Retinal pigment epithelial cell (primary cell): ENCODE data around the gene NSUN2.

Experiments used
- DNase-seq: peaks from one replicate; pipeline ENCODE4 v3.0.0-alpha.2; 2010; ENCODE audit warnings: low read depth
- H3K4me3 ChIP-seq: 2 replicates; pipeline ENCODE4 v1.5.1; 2011; ENCODE audit warnings: mild to moderate bottlenecking, low read length, control low read depth, moderate library complexity
- CTCF ChIP-seq: conservative IDR thresholded peaks from 2 replicates; pipeline ENCODE4 v1.5.1; 2011; ENCODE audit warnings: low read depth, low read length, control low read depth, inconsistent platforms

The NSUN2 gene

GRCh38 chr5:6565492-6565891 is 67.4 kb downstream of the NSUN2 start:
- TF ChIP-seq CTCF: no peak
- no peak overlapping the region for H3K4me3 ChIP-seq
- no peak for DNase-seq

- DNase-seq: no peak
- TF ChIP-seq CTCF: no peak
- H3K4me3 ChIP-seq: no peak overlapping the region
Measured at GRCh38 chr5:6557807-6558575, 74.9 kb downstream of the NSUN2 start.

- no peak overlapping the region for H3K4me3 ChIP-seq
- DNase-seq: no peak
- no peak for TF ChIP-seq CTCF
Measured at GRCh38 chr5:6556802-6557102, 76.1 kb downstream of the NSUN2 start.

- DNase-seq: no peak
- no peak for TF ChIP-seq CTCF
- H3K4me3 ChIP-seq: no peak overlapping the region
Measured at GRCh38 chr5:6556089-6556801, 76.6 kb downstream of the NSUN2 start.

- no peak for DNase-seq
- TF ChIP-seq CTCF: no peak
Measured at GRCh38 chr5:6554812-6555211, 78.0 kb downstream of the NSUN2 start.

GRCh38 chr5:6553972-6554371 is 78.9 kb downstream of the NSUN2 start:
- no peak for DNase-seq
- no peak overlapping the region for H3K4me3 ChIP-seq
- no peak for TF ChIP-seq CTCF

More at GRCh38 chr5:6554812-6555211, 78.0 kb downstream of the NSUN2 start:
- no peak overlapping the region for H3K4me3 ChIP-seq

GRCh38 chr5:6552612-6553011 is 80.2 kb downstream of the NSUN2 start:
- TF ChIP-seq CTCF: no peak
- no peak for DNase-seq
- H3K4me3 ChIP-seq: no peak overlapping the region
